Measurements from ENCODE around the gene DBH.

Gene DBH

DNA sequence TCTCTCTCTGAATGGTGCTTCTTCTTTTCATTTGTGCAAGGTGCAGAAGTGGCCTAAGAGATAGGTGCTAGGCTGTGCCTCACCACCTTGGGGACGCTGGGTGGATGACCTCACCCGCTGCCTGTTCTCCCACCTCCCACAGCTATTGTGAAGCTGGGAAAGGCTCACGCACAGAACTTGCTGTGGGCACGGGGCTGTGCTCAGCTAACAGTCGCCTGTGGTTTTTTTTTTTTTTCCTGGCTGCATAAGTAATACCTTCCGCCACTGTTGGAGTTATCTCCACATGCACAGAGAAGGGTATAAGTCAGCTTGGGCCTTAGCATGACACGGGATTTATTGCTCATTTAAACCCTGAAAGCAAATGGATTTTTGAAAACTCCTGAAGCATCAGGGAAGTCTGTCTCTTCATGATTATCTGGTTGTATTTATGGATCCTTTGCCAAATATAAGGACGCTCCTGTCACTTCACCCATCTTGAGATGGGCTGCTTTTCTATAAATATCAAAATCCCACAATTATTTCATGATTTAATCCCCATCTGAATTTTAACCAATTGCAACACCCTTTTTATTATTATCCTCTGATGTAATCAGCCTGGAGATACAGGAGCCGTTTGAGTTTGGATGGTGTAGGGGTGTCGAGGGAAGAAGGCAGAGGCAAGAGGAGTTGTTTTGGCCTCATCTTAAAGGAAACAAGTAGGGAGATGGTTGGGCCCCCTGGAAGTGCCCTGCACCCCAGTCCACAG, 9.0 kb downstream of the DBH start:
- DNase-seq, result no peak

DNA sequence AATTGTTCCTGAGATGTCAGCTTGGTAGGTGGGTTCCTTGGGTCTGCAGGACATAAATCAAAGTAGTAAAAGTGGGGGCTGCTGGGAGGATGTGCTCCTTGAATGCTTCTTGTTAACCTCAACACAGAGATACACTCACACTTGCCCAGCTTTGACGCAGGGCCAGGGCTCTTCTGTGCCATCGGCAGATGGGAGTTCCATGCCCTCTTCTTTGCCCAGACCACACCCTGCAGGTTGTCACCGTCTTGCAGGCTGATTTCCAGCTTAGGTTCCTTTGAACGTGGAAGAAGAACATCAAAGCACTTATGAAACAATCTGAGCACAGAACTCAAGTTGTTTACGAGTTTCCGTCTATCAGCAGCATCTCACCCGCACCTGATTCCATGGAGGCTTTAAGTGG, 11.0 kb downstream of the DBH start:
- no peak for DNase-seq

DNA sequence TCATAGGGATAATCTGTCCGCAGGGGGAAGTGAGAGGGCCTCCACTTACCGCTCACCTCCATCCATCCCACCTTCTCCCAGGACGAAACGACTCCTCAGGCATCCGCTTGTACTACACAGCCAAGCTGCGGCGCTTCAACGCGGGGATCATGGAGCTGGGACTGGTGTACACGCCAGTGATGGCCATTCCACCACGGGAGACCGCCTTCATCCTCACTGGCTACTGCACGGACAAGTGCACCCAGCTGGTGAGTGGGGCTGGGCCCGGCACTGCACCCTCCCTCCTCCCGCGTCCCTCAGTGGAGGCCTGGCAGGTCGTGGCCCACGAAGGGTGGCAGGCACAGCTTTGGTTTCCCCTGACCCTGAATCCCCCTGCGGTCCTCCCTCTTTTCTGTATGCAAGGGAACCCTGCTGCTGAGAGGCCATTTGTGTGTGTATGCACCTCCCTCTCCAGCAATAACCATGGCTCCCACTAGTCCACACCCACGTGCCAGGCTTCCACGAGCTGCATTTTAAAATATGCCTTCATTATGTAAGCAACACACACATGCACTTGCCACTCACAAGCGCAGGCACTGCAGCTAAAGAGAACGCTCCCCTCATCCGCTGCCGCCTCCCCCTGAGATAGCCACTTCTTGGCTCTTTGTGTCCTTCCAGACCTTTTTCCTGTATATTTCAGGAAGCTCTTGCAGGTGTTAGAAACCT, 11.8 kb downstream of the DBH start:
- DNase-seq, result no peak

DNA sequence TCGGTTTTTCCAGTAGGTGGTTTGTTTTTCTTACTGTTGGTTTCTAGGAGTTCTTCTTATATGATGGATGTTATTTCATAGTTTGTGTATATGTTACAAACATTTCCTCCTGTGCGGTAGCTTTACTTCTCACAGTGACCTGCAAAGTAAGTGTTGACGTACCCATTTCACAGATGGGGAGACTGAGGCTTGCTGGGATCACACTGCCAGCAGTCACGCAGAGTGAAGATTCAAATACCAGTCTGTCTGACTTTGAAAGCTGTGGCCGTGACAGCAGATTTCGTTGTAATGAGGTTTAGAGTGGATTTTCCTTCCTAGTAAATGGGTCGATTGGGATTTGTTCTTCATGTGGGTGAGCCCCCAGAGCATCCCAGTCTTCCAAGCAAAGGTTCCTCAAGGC, 13.0 kb downstream of the DBH start:
- no peak for DNase-seq

DNA sequence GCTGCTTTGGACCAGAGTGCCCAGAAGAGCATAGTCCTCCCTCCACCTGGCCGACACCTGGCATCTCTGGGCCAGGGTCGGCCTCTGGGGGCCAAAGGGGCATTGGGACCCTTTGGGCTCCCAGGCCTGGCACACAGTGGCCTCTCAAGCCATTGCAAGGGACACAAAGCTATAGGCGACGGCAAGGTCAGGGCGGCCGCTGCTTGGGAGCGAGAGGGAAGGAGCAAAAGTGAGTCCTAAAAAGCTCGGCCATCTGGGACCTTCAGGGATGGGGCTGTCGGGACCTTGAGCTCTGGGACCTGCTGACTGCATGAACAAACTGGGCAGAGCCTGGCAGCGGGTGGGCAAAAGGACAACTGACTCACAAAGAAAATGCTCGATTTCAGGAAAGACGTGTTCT, 13.9 kb downstream of the DBH start:
- DNase-seq, result no peak

DNA sequence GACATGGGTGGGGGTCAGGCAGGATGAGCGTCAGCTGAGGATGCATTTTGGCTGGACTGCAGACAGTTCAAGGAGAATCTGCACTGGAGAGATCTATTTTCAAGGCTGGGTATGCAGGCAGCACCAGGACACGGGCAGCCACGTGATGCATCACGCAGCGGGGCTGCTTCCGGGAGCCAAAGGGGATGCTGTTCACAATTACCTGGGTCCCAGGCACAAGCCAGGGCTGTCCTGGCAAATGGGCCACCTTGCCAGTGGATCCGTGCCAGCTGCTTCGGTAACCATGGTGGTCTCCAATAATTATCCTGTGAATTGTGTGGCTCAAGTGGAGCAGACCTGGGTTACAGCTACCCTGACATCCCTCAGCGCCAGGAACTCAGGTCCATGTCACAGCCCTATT, 17.5 kb downstream of the DBH start:
- no peak for DNase-seq

DNA sequence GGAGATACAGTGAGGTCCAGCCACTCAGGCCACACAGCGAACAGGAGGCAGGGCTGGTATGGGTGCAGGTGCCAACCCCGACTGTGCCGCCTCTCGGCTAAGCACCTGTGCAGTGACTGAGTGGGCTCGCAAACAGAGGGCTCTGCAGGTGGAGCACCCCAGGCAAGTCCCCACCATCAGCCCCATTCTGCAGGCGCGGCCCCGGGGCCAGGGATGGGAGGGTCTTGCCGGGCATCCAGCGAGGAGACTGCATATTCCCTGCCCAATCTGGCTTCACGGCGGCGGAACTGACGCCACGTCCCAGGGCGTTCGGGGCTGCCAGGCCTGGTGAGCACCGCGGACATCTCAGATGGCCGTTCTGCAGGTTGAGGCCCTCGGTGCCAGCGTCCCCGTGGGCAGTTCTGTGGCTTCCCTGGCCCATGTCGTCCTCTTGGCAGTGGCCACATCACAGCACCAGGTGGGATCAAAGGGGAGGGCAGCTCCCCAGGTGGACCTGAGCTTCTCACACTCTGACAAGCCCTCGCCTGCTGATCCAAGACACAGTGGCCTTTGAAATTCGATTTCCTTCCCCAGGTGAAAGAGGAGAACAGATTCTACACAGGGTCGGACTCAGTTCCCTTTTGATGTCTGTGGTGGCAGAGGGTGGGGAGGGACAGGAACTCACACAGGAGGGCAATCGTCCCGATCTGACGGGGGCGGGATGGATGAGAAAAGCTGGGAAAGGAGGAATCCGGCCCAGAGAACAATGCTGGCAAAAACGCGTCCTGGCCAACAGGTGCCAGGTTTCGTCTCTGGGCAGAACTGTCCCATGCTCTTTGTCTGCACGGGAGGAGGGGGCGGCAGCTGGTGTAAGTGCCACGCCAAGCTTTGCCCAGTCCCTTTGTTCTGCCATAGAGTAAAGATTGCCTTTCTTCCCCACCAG, 18.8 kb downstream of the DBH start:
- DNase-seq, result no peak

DNA sequence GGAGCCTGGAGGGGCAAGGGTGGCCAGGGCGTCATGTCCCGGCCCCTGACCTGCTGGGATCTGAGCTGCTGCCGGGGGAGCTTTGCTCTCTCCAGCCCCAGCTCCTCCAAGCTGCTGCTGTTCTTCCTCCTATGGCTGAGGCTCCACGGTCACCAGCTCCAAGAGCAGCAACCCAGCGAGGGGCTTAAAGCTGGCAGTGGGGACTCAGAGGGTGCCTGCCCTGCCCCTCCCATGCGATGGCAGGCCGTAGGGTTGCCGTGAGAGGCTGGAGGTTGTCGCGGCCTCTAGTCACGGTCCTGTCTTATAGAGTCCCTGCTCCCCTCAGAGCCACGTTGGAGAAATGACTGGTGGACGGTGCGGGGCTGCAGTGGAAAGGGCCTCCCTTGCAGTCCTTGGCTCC, 19.5 kb downstream of the DBH start:
- no peak for DNase-seq

DNA sequence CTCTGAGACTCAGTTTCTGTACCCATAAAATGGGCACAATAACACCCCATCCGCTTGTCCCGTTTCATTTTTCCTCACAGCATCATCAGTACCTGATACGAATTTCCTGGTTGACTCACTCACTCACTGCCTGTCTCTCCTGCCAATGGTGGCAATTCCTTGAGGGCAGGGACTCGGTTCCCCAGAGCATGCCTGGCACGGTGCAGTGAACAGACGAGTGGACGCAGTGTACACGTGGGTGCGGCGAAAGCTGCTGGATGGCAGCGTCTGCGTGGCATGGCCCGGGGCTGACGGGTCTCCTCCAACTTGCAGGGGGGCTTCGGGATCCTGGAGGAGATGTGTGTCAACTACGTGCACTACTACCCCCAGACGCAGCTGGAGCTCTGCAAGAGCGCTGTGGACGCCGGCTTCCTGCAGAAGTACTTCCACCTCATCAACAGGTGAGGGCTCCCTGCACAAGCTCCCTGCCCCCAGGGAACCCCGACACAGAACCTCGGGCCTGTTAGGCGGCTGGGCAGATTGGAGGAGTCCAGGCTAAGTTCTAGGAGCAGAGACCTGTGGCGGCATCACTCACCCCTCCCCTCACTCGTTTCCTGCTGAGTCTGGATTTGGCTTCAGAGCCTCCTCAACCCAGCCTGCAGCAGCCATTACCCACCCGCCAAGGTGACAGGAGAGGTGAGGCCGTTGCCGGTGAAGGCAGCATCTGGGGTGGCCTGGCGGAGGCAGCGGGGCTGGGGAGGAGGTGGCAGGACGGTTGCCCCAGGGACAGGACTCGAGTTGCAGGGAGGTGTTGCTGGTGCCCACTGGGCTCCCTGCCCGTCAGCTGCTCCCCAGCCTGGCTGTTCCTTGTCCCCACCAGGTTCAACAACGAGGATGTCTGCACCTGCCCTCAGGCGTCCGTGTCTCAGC, 20.3 kb downstream of the DBH start:
- DNase-seq, result no peak

DNA sequence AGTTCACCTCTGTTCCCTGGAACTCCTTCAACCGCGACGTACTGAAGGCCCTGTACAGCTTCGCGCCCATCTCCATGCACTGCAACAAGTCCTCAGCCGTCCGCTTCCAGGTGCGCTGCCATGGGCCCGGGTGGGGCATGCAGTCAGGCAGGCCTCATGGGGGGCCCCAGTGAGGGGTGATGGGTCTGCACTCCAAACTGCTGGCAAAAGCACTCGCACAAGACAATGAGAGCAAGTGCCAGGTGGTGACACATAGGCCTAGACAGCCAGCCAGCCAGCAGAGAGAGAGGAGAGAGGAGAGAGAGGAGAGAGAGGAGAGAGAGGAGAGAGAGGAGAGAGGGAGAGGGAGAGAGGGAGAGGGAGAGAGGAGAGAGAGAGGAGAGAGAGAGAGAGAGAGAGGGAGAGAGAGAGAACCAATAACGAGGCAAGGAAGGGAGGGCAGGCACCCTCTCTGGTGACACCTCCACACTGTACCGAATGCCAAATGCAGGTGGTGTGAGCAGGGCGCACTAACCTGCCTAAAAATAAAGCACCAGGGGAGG, 21.0 kb downstream of the DBH start:
- no peak for DNase-seq

DNA sequence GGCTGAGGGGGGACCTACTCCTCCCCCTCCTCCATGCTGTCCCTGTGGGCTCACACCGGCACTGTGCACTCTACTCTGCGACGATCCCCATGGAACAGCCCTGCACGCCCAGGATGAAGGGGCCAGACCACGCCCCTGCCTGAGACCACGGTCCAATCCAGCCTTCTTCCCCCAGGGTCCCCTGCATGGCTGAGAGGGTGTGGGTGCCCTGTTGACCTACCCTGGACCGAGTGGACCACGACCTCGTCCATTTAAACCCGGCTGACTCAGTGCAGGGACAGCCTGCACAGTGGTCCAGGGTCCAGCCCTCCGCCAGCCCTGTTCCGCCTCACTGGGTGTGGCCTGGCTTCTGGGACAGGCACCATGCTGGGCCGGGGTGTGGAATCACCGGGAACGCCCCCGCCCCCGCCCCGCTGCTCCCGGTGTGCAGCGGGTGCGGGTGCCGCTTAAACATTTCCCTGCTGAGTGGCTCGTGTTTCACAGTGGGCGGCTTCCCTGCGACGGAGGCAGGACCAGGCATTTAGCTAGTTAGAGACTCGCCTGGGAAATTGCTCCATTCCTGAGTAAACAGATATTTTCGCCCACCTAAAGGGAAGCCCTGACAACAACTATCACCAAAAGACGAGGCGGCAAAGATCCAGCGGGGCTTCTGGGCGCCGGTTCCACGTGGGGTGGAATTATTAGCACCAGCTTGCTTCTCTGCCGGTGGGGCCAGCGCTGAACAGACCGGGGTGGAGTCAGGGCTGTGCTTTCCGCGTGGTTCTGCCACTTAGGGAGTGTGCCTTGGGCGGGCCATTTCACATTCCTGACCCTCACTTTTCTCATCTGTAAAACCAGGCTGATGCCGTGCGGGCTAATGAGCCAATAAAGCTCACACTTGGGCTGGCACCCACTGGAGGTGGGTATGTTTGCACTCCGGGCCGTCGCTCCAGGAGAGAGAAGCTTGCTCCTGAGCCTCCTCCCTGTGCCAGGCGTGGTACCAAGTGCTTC, 22.6 kb downstream of the DBH start:
- DNase-seq, result peak; percentile 81

DNA sequence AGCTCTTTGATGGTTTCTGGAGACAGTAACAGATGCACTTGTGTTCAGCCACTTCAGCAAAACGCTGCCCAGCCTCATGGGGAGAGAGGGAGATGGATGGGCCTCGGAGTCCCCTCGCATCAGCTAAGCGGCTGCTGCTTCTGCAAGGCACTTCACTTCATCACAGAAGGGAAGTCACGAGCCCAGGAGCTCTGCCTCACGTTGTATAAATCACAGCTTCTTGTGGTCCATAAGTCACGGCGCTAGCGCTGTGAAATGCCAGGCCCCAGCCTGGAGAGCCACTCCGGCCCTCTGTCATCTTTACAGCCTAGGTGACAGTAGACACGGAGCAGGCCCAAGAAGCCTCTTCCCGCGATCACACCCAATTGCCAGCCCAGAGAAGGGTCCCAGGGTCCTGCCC, 23.4 kb downstream of the DBH start:
- no peak for DNase-seq

DNA sequence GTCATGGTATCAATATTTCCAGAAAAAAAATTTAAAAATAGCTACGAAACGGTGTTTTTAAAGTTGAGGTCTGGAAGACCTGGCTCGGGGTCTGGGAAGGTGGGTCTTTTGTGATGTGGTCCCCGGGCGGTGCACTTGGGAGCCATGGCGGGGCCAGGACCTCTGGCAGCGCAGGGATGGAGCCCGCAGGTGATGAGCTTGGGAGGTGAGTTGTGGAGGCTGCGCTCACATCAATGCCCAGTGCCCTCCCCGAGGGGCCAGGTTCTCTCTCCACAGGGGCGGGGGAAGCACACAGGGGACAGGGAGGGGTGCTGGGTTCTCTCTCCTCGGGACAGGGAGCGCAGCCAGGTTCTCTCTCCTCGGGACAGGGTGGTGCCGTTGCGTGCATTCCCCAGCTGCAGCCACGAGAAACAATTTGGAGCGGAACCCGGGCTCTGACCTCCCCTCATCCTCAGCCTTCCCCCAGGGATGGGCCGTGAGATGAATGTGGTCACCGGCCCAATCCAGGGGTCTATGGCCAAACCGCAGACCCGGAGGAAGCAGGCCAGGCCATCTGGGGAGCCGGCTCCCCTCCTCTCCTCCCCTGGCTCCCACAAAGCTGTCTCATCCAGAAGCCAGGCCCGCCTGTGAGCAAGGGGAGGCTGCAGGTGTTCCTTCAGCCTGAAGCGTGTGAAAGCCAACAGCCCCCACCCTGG, 25.8 kb downstream of the DBH start:
- no peak for DNase-seq

DNA sequence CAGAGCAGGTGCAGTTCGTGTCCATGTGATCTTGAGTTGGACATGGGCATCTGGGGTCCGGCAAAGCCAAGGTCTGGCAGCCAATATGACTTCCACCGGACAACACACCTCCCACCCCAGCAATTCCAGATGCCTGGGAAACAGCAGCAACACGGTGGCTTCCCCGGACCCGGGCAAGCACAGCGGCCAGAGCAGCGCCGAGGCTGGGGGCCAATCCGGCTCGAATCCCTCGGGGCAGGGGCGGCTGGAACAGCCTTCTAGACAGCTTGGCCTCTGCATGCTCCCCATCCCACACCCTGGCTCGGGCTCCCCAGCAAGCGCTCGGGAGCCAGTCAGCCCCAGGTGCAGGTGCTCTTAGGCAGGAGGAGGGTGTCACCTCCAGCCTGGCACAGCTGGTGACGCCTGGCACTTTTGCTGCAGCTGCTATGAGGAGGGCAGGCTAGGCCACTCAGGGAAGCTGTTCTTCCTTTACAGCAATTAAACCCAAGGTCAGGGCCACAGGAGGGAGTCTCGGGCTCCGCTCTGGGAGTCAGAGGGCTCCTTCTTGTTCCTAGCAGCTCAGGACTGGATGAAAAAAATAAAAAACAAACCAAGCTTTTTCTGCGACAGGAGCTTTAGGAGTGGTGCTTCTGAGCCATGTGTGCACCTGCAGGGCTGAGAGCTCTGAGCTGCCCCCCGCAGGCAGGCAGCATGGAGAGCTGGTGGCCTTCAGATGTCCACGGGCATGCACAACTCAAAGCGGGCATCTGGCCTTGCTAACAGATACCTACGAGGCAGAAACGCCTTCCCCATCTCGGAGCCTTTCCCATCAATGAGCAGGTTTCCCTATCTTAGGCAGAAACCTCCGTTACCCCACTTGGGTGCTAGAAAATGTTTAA, 28.2 kb downstream of the DBH start:
- DNase-seq, result peak; percentile 61

DNA sequence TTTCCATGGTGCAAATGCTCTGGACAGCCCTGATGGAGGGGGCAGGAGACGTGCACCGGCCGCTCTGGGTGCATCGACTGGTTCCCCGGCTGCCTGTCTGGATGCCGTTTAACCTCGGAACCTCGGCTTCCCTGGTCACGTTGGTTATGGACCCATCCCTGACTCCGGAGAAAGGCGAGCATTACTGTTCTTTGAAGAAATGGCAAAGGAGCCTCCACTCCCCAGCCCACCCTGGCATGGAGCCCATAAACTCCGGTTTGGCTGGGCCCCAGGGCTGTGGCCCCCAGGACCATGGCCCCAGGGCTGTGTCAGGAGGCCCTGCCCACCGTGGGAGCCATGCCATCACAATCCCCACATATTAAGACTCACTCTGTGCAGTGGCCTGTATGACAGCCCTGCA, 28.9 kb downstream of the DBH start:
- DNase-seq, result no peak

DNA sequence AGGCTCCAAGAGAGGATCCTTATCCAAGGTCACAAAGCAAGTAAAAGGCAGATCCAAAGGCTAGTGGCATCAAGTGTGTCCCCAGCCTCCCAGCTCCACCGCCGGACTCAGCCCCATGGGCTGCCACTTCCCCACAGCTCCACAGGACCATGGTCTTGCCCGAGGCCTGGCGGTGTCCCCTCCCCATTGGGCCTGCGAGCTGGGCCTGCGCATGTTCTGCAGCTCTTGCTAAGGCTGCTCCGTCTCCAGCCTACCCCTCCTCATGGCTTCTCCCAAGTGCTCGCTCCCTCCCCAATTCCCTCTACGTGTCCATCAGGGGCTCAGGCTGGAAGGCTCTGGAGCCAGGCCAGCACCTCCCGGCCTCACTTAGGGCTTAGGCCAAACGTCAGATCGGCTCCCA, 29.4 kb downstream of the DBH start:
- no peak for DNase-seq

DNA sequence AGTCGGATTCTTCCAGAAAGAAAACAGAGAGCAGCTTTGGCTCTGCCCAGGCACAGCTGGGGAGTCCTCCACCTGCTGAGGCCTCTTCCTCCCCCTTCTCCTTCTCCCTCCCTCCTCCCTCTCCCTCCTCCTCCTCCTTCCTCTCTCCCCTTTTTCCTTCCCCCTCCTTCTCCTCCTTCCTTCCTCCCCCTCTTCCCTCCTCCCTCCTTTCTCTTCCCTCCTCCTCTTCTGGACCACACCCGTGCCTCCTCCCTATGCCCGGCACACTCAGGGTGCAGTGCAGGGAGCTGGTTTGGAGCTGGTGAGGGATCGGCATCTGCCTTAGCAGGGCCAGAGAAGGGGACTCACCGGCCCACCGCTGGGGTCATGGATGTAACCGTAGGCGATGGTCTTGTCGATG, 30.2 kb downstream of the DBH start:
- no peak for DNase-seq

DNA sequence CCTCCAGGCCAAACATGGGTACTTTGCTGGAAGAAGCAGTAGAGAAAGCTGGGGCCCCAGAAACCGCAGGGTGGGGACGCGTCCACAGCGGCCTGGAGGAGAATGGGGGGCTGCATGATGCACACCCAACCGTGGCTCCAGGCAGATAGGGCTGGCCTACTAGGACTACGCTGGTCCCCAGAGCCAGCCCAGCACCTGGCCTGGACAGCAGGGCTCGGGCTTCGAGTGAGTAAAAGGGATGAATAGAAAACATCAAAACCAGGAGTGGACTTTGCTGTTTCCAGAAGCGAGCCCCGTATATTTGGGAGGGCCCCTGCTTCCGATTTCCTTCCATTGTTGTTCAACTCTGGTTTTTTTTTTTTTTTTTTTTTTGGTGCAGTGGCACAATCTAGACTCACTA, 30.7 kb downstream of the DBH start:
- no peak for DNase-seq

DNA sequence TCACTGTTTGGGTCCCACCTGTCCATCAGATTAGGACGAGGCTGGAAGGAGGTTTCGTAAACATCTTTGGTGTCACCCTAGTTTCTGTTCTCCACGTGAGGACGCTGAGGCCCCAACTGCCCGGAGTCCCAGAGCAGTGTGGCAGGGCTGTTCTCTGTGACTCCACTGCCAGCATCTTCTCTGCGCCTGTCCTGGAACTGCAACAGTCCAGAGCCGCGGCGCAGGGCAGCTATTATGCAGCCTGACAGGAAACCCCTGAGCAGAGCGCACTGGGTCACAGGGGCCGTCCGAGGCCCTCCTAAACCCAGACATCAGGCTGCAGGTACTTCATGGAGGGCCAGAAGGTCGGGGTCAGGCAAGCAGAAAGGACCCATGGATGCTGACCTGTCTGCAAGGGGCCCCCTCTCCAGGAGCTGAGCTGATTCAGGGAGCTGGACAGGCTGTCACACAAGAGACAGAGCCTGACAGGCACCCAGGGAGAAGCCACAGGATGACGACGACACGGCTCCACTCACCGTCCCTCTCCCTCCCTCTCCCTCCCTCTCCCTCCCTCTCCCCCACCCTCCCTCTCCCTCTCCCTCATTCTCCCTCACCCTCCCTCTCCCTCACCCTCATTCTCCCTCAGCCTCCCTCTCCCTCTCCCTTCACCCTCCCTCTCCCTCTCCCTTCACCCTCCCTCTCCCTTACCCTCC, 31.7 kb downstream of the DBH start:
- DNase-seq, result no peak
